ENCODE results near the gene BARX2. TPM values are rescaled to one million over a fixed set of nuclear protein-coding genes. Genes with fewer than 3 reads are reported as not detected.

BARX2 gene
- total RNA-seq, 1 donor from 2014 or later: 62.1 TPM

- peaks cover 40% of the 10 kb centered on the region for H3K36me3 Mint-ChIP-seq
- no peak overlapping the region for H3K27ac Mint-ChIP-seq
- peaks cover 21% of the 10 kb centered on the region for H3K4me1 Mint-ChIP-seq (ENCODE audit: unreplicated experiment)
- H3K4me3 Mint-ChIP-seq: no peak overlapping the region
- DNase-seq (ENCODE audit: extremely low spot score, unreplicated experiment): no peak
- H3K27me3 Mint-ChIP-seq: peaks cover 2% of the 10 kb centered on the region
- no peak for TF ChIP-seq CTCF (conservative IDR thresholded peaks at IDR 0.05)
- H3K9me3 Mint-ChIP-seq: no peaks in the 10 kb centered on the region
Measured at GRCh38 chr11:129444274-129444673, 68.6 kb downstream of the BARX2 start.

GRCh38 chr11:129445226-129445625, 69.6 kb downstream of the BARX2 start:
- no peak for DNase-seq (ENCODE audit: extremely low spot score, unreplicated experiment)
- Mint-ChIP-seq H3K9me3 (no peaks in the 10 kb centered on the region), H3K36me3 (peaks cover 36% of the 10 kb centered on the region), H3K27me3 (no peaks in the 10 kb centered on the region), H3K4me1 (ENCODE audit: unreplicated experiment) (peaks cover 11% of the 10 kb centered on the region), H3K27ac (peak overlapping the region; percentile 43), H3K4me3 (no peak overlapping the region)
- no peak for TF ChIP-seq CTCF (conservative IDR thresholded peaks at IDR 0.05)

GRCh38 chr11:129446572-129446971, 70.9 kb downstream of the BARX2 start:
- Mint-ChIP-seq H3K27me3 (no peaks in the 10 kb centered on the region), H3K36me3 (peaks cover 42% of the 10 kb centered on the region), H3K9me3 (no peaks in the 10 kb centered on the region), H3K4me3 (no peak overlapping the region), H3K4me1 (ENCODE audit: unreplicated experiment) (peaks cover 7% of the 10 kb centered on the region), H3K27ac (peak overlapping the region; percentile 34)
- DNase-seq (ENCODE audit: extremely low spot score, unreplicated experiment): no peak
- no peak for TF ChIP-seq CTCF (conservative IDR thresholded peaks at IDR 0.05)

GRCh38 chr11:129447654-129448239, 72.1 kb downstream of the BARX2 start:
- Mint-ChIP-seq H3K36me3 (peaks cover 36% of the 10 kb centered on the region), H3K9me3 (no peaks in the 10 kb centered on the region), H3K27ac (peak overlapping the region; percentile 6), H3K27me3 (no peaks in the 10 kb centered on the region), H3K4me1 (ENCODE audit: unreplicated experiment) (peaks cover 7% of the 10 kb centered on the region), H3K4me3 (no peak overlapping the region)
- DNase-seq (ENCODE audit: extremely low spot score, unreplicated experiment): no peak
- no peak for TF ChIP-seq CTCF (conservative IDR thresholded peaks at IDR 0.05)

- Mint-ChIP-seq H3K4me1 (ENCODE audit: unreplicated experiment) (peaks cover 25% of the 10 kb centered on the region), H3K36me3 (peaks cover 34% of the 10 kb centered on the region), H3K27me3 (peaks cover 3% of the 10 kb centered on the region), H3K27ac (no peak overlapping the region), H3K4me3 (no peak overlapping the region), H3K9me3 (peaks cover 4% of the 10 kb centered on the region)
- TF ChIP-seq CTCF (conservative IDR thresholded peaks at IDR 0.05): no peak
- DNase-seq (ENCODE audit: extremely low spot score, unreplicated experiment): no peak
Measured at GRCh38 chr11:129451524-129451923, 75.9 kb downstream of the BARX2 start.
